ENCODE data around the gene MPPED2. TPM values are rescaled to one million over a fixed set of nuclear protein-coding genes. Genes with fewer than 3 reads are reported as not detected.

The MPPED2 gene
- total RNA-seq, 1 donor, result not detected

DNA sequence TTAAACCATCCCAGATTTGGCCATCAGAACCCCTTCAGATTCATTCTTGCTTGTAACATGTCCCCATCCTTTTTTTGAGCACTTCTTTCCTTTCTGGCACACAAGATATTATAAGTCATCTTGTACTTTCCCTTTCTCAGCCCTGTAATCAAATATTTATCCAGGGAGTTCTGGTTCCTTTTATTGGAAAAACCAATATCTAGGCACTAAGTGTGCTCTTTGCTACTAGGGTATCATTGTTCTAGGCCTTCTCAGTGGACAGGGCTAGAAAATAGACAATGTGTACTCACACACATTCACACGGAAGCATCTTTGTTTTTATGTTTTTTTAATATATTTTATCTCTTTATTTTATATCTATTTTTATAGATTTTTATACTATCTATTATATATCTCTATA, 216.0 kb downstream of the MPPED2 start:
- no peak for DNase-seq (ENCODE audit: low read depth)
- TF ChIP-seq CTCF (IDR thresholded peaks at IDR 0.05; ENCODE audit: insufficient read depth, low read depth, low read length), result no peak
- H3K4me3 ChIP-seq (ENCODE audit: low read depth, low read length), result no peak overlapping the region

GRCh38 chr11:30368394-30368793, 217.8 kb downstream of the MPPED2 start:
- no peak for TF ChIP-seq CTCF (IDR thresholded peaks at IDR 0.05; ENCODE audit: insufficient read depth, low read depth, low read length)
- no peak overlapping the region for H3K4me3 ChIP-seq (ENCODE audit: low read depth, low read length)
- no peak for DNase-seq (ENCODE audit: low read depth)

- H3K4me3 ChIP-seq (ENCODE audit: low read depth, low read length), result no peak overlapping the region
- no peak for DNase-seq (ENCODE audit: low read depth)
- no peak for TF ChIP-seq CTCF (IDR thresholded peaks at IDR 0.05; ENCODE audit: insufficient read depth, low read depth, low read length)
Observed at GRCh38 chr11:30365793-30366517, 220.2 kb downstream of the MPPED2 start.

DNA sequence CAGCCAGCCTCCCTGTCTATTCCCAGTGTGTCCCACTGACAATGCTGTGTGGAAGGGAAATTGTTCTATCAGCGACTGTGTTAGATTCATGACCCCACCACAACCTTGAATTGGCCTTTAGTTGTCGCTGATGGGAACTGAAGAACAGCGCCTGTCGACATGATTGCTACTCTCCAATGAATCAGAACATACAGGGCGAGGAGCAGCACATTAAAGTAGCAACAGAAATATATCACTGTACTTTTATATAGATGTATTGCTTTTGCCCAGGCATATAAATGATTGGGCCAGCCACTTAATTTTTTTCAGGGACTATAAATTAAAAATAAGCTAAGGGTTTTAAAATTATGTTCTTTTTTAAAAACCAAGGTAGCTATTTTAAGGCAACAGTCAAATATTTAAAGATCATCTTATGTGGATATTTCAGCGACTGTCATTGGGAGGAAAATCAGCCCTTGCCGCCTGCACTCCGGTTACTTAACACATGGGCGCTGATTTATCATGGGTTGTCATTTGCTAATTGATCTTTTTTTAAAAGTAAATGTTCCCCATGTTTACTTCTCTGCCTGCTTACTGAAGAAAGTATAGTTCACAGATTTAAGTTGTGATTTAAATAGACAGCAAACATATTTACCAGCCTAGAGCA, 221.2 kb downstream of the MPPED2 start:
- no peak for TF ChIP-seq CTCF (IDR thresholded peaks at IDR 0.05; ENCODE audit: insufficient read depth, low read depth, low read length)
- no peak overlapping the region for H3K4me3 ChIP-seq (ENCODE audit: low read depth, low read length)
- no peak for DNase-seq (ENCODE audit: low read depth)

GRCh38 chr11:30364139-30364836, 221.9 kb downstream of the MPPED2 start:
- TF ChIP-seq CTCF (IDR thresholded peaks at IDR 0.05; ENCODE audit: insufficient read depth, low read depth, low read length), result no peak
- DNase-seq (ENCODE audit: low read depth), result no peak
- H3K4me3 ChIP-seq (ENCODE audit: low read depth, low read length), result no peak overlapping the region

DNA sequence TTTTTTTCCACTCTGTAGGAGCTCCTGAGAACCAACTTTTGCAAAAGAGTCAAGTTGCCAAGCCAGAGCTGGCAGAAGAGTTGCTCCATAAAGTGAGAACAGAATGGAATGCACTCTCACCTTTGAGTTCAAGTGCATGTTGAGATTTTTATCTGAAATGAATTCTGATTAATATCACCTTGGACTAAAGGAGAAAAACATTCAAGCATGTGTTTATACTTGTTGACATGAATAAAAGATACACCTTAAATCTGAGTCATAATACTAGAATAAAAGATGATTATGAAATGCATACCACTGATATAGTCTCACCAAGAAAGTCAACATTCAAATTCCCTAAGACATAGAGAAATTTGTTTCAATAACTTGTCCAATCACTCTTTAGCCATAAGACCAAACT, 225.4 kb downstream of the MPPED2 start:
- DNase-seq (ENCODE audit: low read depth), result no peak
- no peak for TF ChIP-seq CTCF (IDR thresholded peaks at IDR 0.05; ENCODE audit: insufficient read depth, low read depth, low read length)

More for the DNA sequence above, 225.4 kb downstream of the MPPED2 start:
- no peak overlapping the region for H3K4me3 ChIP-seq (ENCODE audit: low read depth, low read length)

Measured in fibroblast of villous mesenchyme (primary cell).